WTC11 (cell line): ENCODE measurements around the gene KDM4C. TPM values are rescaled to one million over a fixed set of nuclear protein-coding genes. Genes with fewer than 3 reads are reported as not detected.

Experiments
- ATAC-seq: fragments of 200-7000 bp; cut with Tn5 transposase; 2 replicates; pipeline ENCODE4 v1.10.0; 2021; ENCODE audit warnings: mild to moderate bottlenecking, moderate library complexity
- CTCF ChIA-PET: fragments of 300-600 bp; sonication (Branson Sonifier 250); formaldehyde crosslinking; loops from one replicate; lab custom pipeline; 2021; ENCODE audit warnings: antibody characterized with exemption; lab: Charles Lee
- POLR2A ChIA-PET: fragments of 350-600 bp; sonication (Branson Sonifier 250); formaldehyde crosslinking; loops from one replicate; lab custom pipeline; 2021; ENCODE audit warnings: antibody characterized with exemption; lab: Charles Lee
- DNase-seq: peaks from one replicate; pipeline ENCODE4 v3.0.0; 2021; ENCODE audit warnings: low spot score
- H3K27ac Mint-ChIP-seq: 2 replicates; pipeline ENCODE4 v1.8.0; 2021; ENCODE audit warnings: mixed read lengths
- H3K27me3 Mint-ChIP-seq: 2 replicates; pipeline ENCODE4 v1.8.0; 2021; ENCODE audit warnings: low read depth, mild to moderate bottlenecking, moderate library complexity, mixed read lengths
- H3K36me3 Mint-ChIP-seq: 2 replicates; pipeline ENCODE4 v1.8.0; 2021; ENCODE audit warnings: mixed read lengths
- H3K4me1 Mint-ChIP-seq: 2 replicates; pipeline ENCODE4 v1.8.0; 2022; ENCODE audit warnings: mixed read lengths
- H3K4me3 Mint-ChIP-seq: 2 replicates; pipeline ENCODE4 v1.8.0; 2021; ENCODE audit warnings: mild to moderate bottlenecking, moderate library complexity, mixed read lengths
- H3K9me3 Mint-ChIP-seq: 2 replicates; pipeline ENCODE4 v1.8.0; 2021; ENCODE audit warnings: mixed read lengths
- CTCF ChIP-seq: fragments of 200-600 bp; IDR thresholded peaks from 2 replicates; pipeline ENCODE4 v1.8.0; 2022; ENCODE audit warnings: antibody characterized with exemption
- ESRRA ChIP-seq: sonication (generic); formaldehyde crosslinking; IDR thresholded peaks from 2 replicates; pipeline ENCODE4 v1.8.1; 2022; ENCODE audit warnings: mild to moderate bottlenecking, missing genetic modification reagents, borderline replicate concordance
- FOXK1 ChIP-seq: sonication (generic); formaldehyde crosslinking; IDR thresholded peaks from 2 replicates; pipeline ENCODE4 v1.8.0; 2022; ENCODE audit warnings: mild to moderate bottlenecking, moderate library complexity, missing genetic modification reagents
- FOXP4 ChIP-seq: sonication (generic); formaldehyde crosslinking; IDR thresholded peaks from 2 replicates; pipeline ENCODE4 v1.8.0; 2022; ENCODE audit warnings: mild to moderate bottlenecking, missing genetic modification reagents
- MLX ChIP-seq: sonication (generic); formaldehyde crosslinking; IDR thresholded peaks from 2 replicates; pipeline ENCODE4 v1.8.1; 2023; ENCODE audit warnings: mild to moderate bottlenecking, missing genetic modification reagents, moderate library complexity
- MXD4 ChIP-seq: fragments of 250-450 bp; sonication (Bioruptor Pico); IDR thresholded peaks from 2 replicates; pipeline ENCODE4 v1.8.0; 2021; ENCODE audit warnings: mild to moderate bottlenecking, moderate library complexity, borderline replicate concordance
- NFATC4 ChIP-seq: fragments of 250-450 bp; sonication (Bioruptor Pico); IDR thresholded peaks from 2 replicates; pipeline ENCODE4 v1.9.0; 2021; ENCODE audit warnings: mild to moderate bottlenecking
- OVOL2 ChIP-seq: fragments of 250-450 bp; sonication (Bioruptor Pico); IDR thresholded peaks from 2 replicates; pipeline ENCODE4 v1.9.0; 2021; ENCODE audit warnings: mild to moderate bottlenecking, borderline replicate concordance
- PRRX2 ChIP-seq: fragments of 250-450 bp; sonication (Bioruptor Pico); IDR thresholded peaks from 2 replicates; pipeline ENCODE4 v1.8.0; 2021; ENCODE audit warnings: mild to moderate bottlenecking
- SMAD3 ChIP-seq: sonication (generic); formaldehyde crosslinking; IDR thresholded peaks from 2 replicates; pipeline ENCODE4 v1.8.0; 2022; ENCODE audit warnings: missing genetic modification reagents, mild to moderate bottlenecking, borderline replicate concordance
- TP53 ChIP-seq: sonication (generic); formaldehyde crosslinking; IDR thresholded peaks from 2 replicates; pipeline ENCODE4 v1.8.1; 2023; ENCODE audit warnings: mild to moderate bottlenecking, missing genetic modification reagents
- ZBTB21 ChIP-seq: sonication (generic); formaldehyde crosslinking; IDR thresholded peaks from 2 replicates; pipeline ENCODE4 v1.8.1; 2023; ENCODE audit warnings: mild to moderate bottlenecking, missing genetic modification reagents, borderline replicate concordance
- ZNF281 ChIP-seq: sonication (generic); formaldehyde crosslinking; IDR thresholded peaks from 2 replicates; pipeline ENCODE4 v1.8.0; 2023; ENCODE audit warnings: mild to moderate bottlenecking, missing genetic modification reagents
- ZNF425 ChIP-seq: fragments of 250-450 bp; sonication (Bioruptor Pico); conservative IDR thresholded peaks from 2 replicates; pipeline ENCODE4 v1.9.0; 2021; ENCODE audit warnings: mild to moderate bottlenecking
- ZNF532 ChIP-seq: fragments of 250-450 bp; sonication (Bioruptor Pico); IDR thresholded peaks from 2 replicates; pipeline ENCODE4 v1.9.0; 2021; ENCODE audit warnings: mild to moderate bottlenecking, borderline replicate concordance
- total RNA-seq: library from RNA; stranded (reverse); gene quantifications from 3 replicates; pipeline ENCODE4 v1.2.3, GENCODE V29; 2021

KDM4C gene
- total RNA-seq, 1 experiment from 2014 or later: 29.2 TPM

- ATAC-seq (no peak), DNase-seq (no peak)
- H3K27me3 Mint-ChIP-seq: no peaks in the 10 kb centered on the region
- H3K9me3 Mint-ChIP-seq: peaks cover 28% of the 10 kb centered on the region
- H3K4me1 Mint-ChIP-seq: peaks cover 8% of the 10 kb centered on the region; the same call in 1 of the 2 replicates
- ChIA-PET POLR2A (no interaction called here), CTCF (no interaction called here)
- H3K4me3 Mint-ChIP-seq: no peak overlapping the region
- no peak for TF ChIP-seq MLX (CRISPR knock-in tag)
- TF ChIP-seq NFATC4 (CRISPR knock-in tag): no peak
- TF ChIP-seq OVOL2: no peak
- TF ChIP-seq SMAD3: no peak
- no peak for TF ChIP-seq CTCF
- no peak for TF ChIP-seq TP53 (CRISPR knock-in tag)
- no peak for TF ChIP-seq ZNF281 (CRISPR knock-in tag)
- TF ChIP-seq ZBTB21: no peak
- no peak for TF ChIP-seq FOXK1
- no peak for TF ChIP-seq FOXP4 (CRISPR knock-in tag)
- TF ChIP-seq ZNF425: no peak
- no peak for TF ChIP-seq MXD4
- no peak for TF ChIP-seq PRRX2 (CRISPR knock-in tag)
- no peak for TF ChIP-seq ESRRA (CRISPR knock-in tag)
- no peak for TF ChIP-seq ZNF532
- H3K27ac Mint-ChIP-seq: no peak overlapping the region
- peaks cover 26% of the 10 kb centered on the region for H3K36me3 Mint-ChIP-seq
Measured at GRCh38 chr9:6945816-6946215, 188.0 kb downstream of the KDM4C start.
